HL-60 (cell line): ENCODE data around the gene SMAP1.

ENCODE experiments used
- DNase-seq, 2 experiments: peaks; one replicate each; pipeline ENCODE4 v3.0.0-alpha.2; 2010 to 2020; ENCODE audit warnings: low read depth in 1 of 2, low spot score in 1 of 2
- H3K27ac ChIP-seq: fragments of 250-450 bp; sonication (Bioruptor Pico); replicated peaks from 2 replicates; pipeline ENCODE4 v1.5.1; 2020; ENCODE audit warnings: mild to moderate bottlenecking, moderate library complexity
- H3K27me3 ChIP-seq: fragments of 250-450 bp; sonication (Bioruptor Pico); 2 replicates; pipeline ENCODE4 v1.5.1; 2021; ENCODE audit warnings: mild to moderate bottlenecking, moderate library complexity; ENCODE audit not compliant: insufficient read depth, poor library complexity, severe bottlenecking
- H3K4me3 ChIP-seq: replicated peaks from 2 replicates; pipeline ENCODE4 v1.5.1; 2011; ENCODE audit warnings: mild to moderate bottlenecking, control low read depth, low read length; ENCODE audit not compliant: insufficient read depth
- GABPA ChIP-seq: IDR thresholded peaks from 2 replicates; pipeline ENCODE4 v1.6.1; 2012; ENCODE audit warnings: low read depth
- POLR2AphosphoS5 ChIP-seq: IDR thresholded peaks from 2 replicates; pipeline ENCODE4 v1.6.1; 2012; ENCODE audit warnings: low read depth
- REST ChIP-seq: IDR thresholded peaks from 2 replicates; pipeline ENCODE4 v1.6.1; 2012; ENCODE audit warnings: low read depth; ENCODE audit not compliant: insufficient replicate concordance
- SPI1 ChIP-seq: IDR thresholded peaks from 2 replicates; pipeline ENCODE4 v1.6.1; 2012; ENCODE audit warnings: low read depth, mild to moderate bottlenecking, borderline replicate concordance
- TF ChIP-seq, protein P1 (sequence below): IDR thresholded peaks from one replicate; pipeline ENCODE4 v1.5.1; 2011; ENCODE audit warnings: low read length, control low read depth, inconsistent platforms; ENCODE audit not compliant: insufficient read depth

The SMAP1 gene

GRCh38 chr6:70847106-70848084 is 179.7 kb downstream of the SMAP1 start:
- H3K4me3 ChIP-seq: no peak overlapping the region
- no peak overlapping the region for H3K27ac ChIP-seq
- no peak for DNase-seq
- TF ChIP-seq SPI1 (0 out of 2 replicates have a peak, but pooled peaks have one; percentile 33), REST (no peak)
- H3K27me3 ChIP-seq: no peaks in the 10 kb centered on the region

- Histone ChIP-seq H3K27me3 (no peaks in the 10 kb centered on the region), H3K4me3 (no peak overlapping the region), H3K27ac (no peak overlapping the region)
- TF ChIP-seq POLR2AphosphoS5 (no peak), GABPA (no peak), SPI1 (no peak), REST (no peak)
- TF ChIP-seq, protein P1, sequence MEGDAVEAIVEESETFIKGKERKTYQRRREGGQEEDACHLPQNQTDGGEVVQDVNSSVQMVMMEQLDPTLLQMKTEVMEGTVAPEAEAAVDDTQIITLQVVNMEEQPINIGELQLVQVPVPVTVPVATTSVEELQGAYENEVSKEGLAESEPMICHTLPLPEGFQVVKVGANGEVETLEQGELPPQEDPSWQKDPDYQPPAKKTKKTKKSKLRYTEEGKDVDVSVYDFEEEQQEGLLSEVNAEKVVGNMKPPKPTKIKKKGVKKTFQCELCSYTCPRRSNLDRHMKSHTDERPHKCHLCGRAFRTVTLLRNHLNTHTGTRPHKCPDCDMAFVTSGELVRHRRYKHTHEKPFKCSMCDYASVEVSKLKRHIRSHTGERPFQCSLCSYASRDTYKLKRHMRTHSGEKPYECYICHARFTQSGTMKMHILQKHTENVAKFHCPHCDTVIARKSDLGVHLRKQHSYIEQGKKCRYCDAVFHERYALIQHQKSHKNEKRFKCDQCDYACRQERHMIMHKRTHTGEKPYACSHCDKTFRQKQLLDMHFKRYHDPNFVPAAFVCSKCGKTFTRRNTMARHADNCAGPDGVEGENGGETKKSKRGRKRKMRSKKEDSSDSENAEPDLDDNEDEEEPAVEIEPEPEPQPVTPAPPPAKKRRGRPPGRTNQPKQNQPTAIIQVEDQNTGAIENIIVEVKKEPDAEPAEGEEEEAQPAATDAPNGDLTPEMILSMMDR: no peak
- DNase-seq: no peak
These were observed 181.8 kb downstream of the SMAP1 start for GRCh38 chr6:70849348-70850069.

DNA sequence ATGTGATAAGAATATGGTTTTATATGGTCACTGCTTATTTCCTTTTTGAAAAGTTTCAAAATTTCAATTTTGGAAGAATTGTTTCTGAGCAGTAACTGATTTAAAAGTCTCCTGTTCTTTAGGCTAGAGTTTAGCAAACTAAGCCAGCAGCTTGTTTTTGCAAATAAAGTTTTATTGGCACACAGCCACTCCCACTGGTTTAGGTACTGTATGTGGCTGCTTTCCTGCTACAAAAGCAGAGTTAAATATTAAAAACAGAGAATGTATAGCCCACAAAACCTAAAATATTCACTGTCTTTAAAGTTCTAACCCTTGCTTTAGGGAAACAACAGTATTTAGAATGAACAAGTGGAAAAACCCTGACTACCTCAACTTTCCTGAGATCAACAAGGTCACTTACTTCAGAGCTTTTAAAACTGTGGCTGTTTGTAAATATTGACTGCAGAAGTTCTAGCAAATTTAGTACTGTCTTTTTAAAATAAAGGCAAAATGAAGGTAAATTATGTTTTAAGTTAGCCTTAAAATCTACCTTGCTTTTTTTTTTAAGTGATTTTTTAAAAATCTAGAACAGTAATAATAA is 185.1 kb downstream of the SMAP1 start:
- TF ChIP-seq POLR2AphosphoS5 (no peak), SPI1 (no peak), GABPA (no peak), REST (no peak)
- TF ChIP-seq, protein P1: no peak
- H3K4me3 ChIP-seq: no peak overlapping the region
- DNase-seq: no peak

More for the DNA sequence above, 185.1 kb downstream of the SMAP1 start:
- no peak overlapping the region for H3K27ac ChIP-seq
- H3K27me3 ChIP-seq: no peaks in the 10 kb centered on the region
